ENCODE results near the gene ALDH3A2.

- TF ChIP-seq CTCF (conservative IDR thresholded peaks at IDR 0.05 in 1 of 2, IDR thresholded peaks at IDR 0.05 in 1 of 2; ENCODE audit: extremely low read depth in 1 of 2, insufficient read depth in 1 of 2, low read depth in 1 of 2, low read length in 2 of 2) (no peak), EZH2 (IDR thresholded peaks at IDR 0.05; ENCODE audit: borderline replicate concordance, low read length) (no peak)
Observed at GRCh38 chr17:19676896-19677295, 28.3 kb downstream of the ALDH3A2 start.
